ENCODE results near the gene SLC66A3.

The SLC66A3 gene

DNA sequence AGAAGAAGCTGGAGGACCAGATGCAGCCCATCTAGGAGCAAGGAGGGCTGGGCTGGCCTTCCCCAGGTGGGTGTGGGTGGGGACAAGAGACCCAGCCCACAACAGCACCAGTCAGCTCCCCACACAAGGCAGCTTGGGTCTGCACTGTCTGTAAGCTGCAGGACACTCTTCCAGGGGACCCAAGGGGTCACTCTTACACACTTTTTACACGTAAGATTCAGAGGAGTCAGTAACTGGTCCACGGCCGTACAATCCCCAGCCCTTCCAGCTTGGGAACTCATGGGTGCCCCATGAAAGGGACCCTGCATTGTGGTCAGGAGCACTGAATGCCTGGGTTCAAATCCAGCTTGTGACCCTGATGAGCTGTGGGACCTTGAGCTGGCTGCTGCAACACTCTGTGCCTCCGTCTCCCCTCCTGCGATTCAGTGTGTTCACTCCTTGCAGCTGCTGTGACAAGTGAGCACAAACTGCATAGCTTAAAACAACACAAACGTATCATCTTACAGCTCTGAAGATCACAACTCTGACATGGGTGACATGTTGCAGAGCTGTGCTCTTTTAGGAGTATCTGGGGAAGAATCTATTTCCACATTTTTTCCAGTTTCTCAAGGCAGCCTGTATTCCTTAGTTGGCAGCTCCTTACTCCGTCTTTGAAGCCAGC is 11.1 kb upstream of the SLC66A3 start:
- Histone ChIP-seq H4K8ac (ENCODE audit: low read length) (no peak overlapping the region), H3K9me3 (ENCODE audit: control insufficient read depth, low read length) (peaks cover 4% of the 10 kb centered on the region), H3K4me3 (ENCODE audit: insufficient read depth in 1 of 2, low read depth in 1 of 2, low read length in 2 of 2) (no peak overlapping the region), H3K4me1 (ENCODE audit: control insufficient read depth, insufficient read depth, low read depth, low read length) (no peaks in the 10 kb centered on the region), H4K91ac (ENCODE audit: low read length) (no peak overlapping the region), H3K36me3 (ENCODE audit: control insufficient read depth in 1 of 2, insufficient read depth in 2 of 2, low read depth in 1 of 2, low read length in 2 of 2) (no peaks in the 10 kb centered on the region), H2AK5ac (ENCODE audit: low read length, severe bottlenecking) (no peak overlapping the region), H3K9ac (ENCODE audit: low read length) (no peak overlapping the region), H3K4ac (ENCODE audit: low read depth in 1 of 2, low read length in 2 of 2) (no peak overlapping the region), H2BK5ac (ENCODE audit: low read depth, low read length, poor library complexity, severe bottlenecking) (no peak overlapping the region), H3K27ac (ENCODE audit: low read length, poor library complexity, severe bottlenecking) (no peak overlapping the region), H2AFZ (ENCODE audit: low read depth, low read length) (no peak overlapping the region), H3K27me3 (ENCODE audit: control insufficient read depth in 1 of 2, insufficient read depth in 1 of 2, low read length in 2 of 2) (peaks cover 22 to 28% of the 10 kb centered on the region in 2 experiments), H3K14ac (ENCODE audit: low read length in 2 of 2) (no peak overlapping the region), H3K79me1 (replicated peaks; ENCODE audit: low read length, poor library complexity, severe bottlenecking) (no peaks in the 10 kb centered on the region), H3K18ac (ENCODE audit: low read depth in 1 of 2, low read length in 2 of 2) (no peak overlapping the region), H2BK12ac (ENCODE audit: low read length in 2 of 2) (no peak overlapping the region), H3K4me2 (ENCODE audit: low read length, poor library complexity, severe bottlenecking) (no peak overlapping the region), H2BK15ac (ENCODE audit: low read depth, poor library complexity, severe bottlenecking) (no peak overlapping the region), H3K23ac (ENCODE audit: low read length in 2 of 2) (no peak overlapping the region), H2BK120ac (ENCODE audit: low read depth, low read length) (no peak overlapping the region)
- DNase-seq = peak; percentile 20
- 77% methylated on average over 7 of the region's 7 CpGs for WGBS

DNA sequence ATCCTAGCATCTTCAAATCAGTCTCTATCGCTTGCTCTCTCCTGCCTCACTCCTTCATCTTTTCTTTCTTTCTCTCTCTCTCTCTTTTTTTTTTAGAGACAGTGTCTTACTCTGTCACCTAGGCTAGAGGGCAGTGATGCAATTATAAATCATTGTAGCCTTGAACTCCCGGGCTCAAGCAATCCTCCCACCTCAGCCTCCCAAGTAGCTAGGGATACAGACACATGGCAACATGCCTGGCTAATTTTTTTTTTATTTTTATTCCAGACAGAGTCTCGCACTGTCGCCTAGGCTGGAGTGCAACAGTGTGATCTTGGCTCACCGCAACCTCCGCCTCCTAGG is 10.6 kb upstream of the SLC66A3 start:
- no peak overlapping the region for H3K27ac ChIP-seq (ENCODE audit: low read length, poor library complexity, severe bottlenecking)
- H3K27me3 ChIP-seq (ENCODE audit: control insufficient read depth in 1 of 2, insufficient read depth in 1 of 2, low read length in 2 of 2) = peaks cover 22 to 28% of the 10 kb centered on the region in 2 experiments
- no peaks in the 10 kb centered on the region for H3K36me3 ChIP-seq (ENCODE audit: control insufficient read depth in 1 of 2, insufficient read depth in 2 of 2, low read depth in 1 of 2, low read length in 2 of 2)
- no peak overlapping the region for H3K9ac ChIP-seq (ENCODE audit: low read length)
- no peak overlapping the region for H3K4me3 ChIP-seq (ENCODE audit: insufficient read depth in 1 of 2, low read depth in 1 of 2, low read length in 2 of 2)
- no peak overlapping the region for H2BK12ac ChIP-seq (ENCODE audit: low read length in 2 of 2)
- no peak overlapping the region for H2AK5ac ChIP-seq (ENCODE audit: low read length, severe bottlenecking)
- H2BK15ac ChIP-seq (ENCODE audit: low read depth, poor library complexity, severe bottlenecking) = no peak overlapping the region
- DNase-seq = no peak
- H3K14ac ChIP-seq (ENCODE audit: low read length in 2 of 2) = no peak overlapping the region
- H2BK5ac ChIP-seq (ENCODE audit: low read depth, low read length, poor library complexity, severe bottlenecking) = no peak overlapping the region
- no peak overlapping the region for H3K18ac ChIP-seq (ENCODE audit: low read depth in 1 of 2, low read length in 2 of 2)
- H3K4me2 ChIP-seq (ENCODE audit: low read length, poor library complexity, severe bottlenecking) = no peak overlapping the region
- H4K91ac ChIP-seq (ENCODE audit: low read length) = no peak overlapping the region
- peaks cover 4% of the 10 kb centered on the region for H3K9me3 ChIP-seq (ENCODE audit: control insufficient read depth, low read length)
- H2BK120ac ChIP-seq (ENCODE audit: low read depth, low read length) = no peak overlapping the region
- no peak overlapping the region for H3K4ac ChIP-seq (ENCODE audit: low read depth in 1 of 2, low read length in 2 of 2)
- no peak overlapping the region for H4K8ac ChIP-seq (ENCODE audit: low read length)
- 93% methylated on average over 6 of the region's 6 CpGs for WGBS
- H3K79me1 ChIP-seq (replicated peaks; ENCODE audit: low read length, poor library complexity, severe bottlenecking) = no peaks in the 10 kb centered on the region
- no peak overlapping the region for H3K23ac ChIP-seq (ENCODE audit: low read length in 2 of 2)
- no peak overlapping the region for H2AFZ ChIP-seq (ENCODE audit: low read depth, low read length)
- H3K4me1 ChIP-seq (ENCODE audit: control insufficient read depth, insufficient read depth, low read depth, low read length) = no peaks in the 10 kb centered on the region

DNA sequence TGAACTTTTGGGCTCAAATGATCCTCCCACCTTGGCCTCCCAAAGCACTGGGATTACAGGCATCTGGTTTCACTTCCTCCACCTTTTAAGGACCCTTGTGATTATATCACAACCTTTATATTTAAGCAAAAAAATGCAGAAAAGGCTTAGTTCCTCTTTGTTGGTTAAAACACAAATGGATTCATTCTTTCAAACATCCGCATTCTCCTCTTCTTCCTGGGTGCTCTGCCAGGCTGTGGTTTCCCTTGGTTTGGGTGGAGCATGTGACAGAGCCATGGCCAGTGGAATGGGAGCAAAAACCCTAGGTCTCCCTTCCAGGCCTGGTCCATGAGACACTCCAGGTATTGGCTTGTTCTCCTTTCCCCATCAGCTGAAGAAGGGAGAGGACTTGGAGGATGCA is 9.9 kb upstream of the SLC66A3 start:
- no peak overlapping the region for H3K27ac ChIP-seq (ENCODE audit: low read length, poor library complexity, severe bottlenecking)
- no peak overlapping the region for H3K9ac ChIP-seq (ENCODE audit: low read length)
- no peaks in the 10 kb centered on the region for H3K79me1 ChIP-seq (replicated peaks; ENCODE audit: low read length, poor library complexity, severe bottlenecking)
- H2AK5ac ChIP-seq (ENCODE audit: low read length, severe bottlenecking) = no peak overlapping the region
- H2AFZ ChIP-seq (ENCODE audit: low read depth, low read length) = no peak overlapping the region
- no peak overlapping the region for H2BK12ac ChIP-seq (ENCODE audit: low read length in 2 of 2)
- no peak overlapping the region for H4K8ac ChIP-seq (ENCODE audit: low read length)
- DNase-seq = no peak
- no peak overlapping the region for H3K4ac ChIP-seq (ENCODE audit: low read depth in 1 of 2, low read length in 2 of 2)
- no peak overlapping the region for H3K4me2 ChIP-seq (ENCODE audit: low read length, poor library complexity, severe bottlenecking)
- H2BK120ac ChIP-seq (ENCODE audit: low read depth, low read length) = no peak overlapping the region
- no peak overlapping the region for H4K91ac ChIP-seq (ENCODE audit: low read length)
- H3K18ac ChIP-seq (ENCODE audit: low read depth in 1 of 2, low read length in 2 of 2) = no peak overlapping the region
- H2BK15ac ChIP-seq (ENCODE audit: low read depth, poor library complexity, severe bottlenecking) = no peak overlapping the region
- no peak overlapping the region for H3K4me3 ChIP-seq (ENCODE audit: insufficient read depth in 1 of 2, low read depth in 1 of 2, low read length in 2 of 2)
- no peaks in the 10 kb centered on the region for H3K4me1 ChIP-seq (ENCODE audit: control insufficient read depth, insufficient read depth, low read depth, low read length)
- H3K23ac ChIP-seq (ENCODE audit: low read length in 2 of 2) = no peak overlapping the region
- WGBS = no CpG with 5 or more reads among the region's 1 CpG
- no peak overlapping the region for H2BK5ac ChIP-seq (ENCODE audit: low read depth, low read length, poor library complexity, severe bottlenecking)
- H3K36me3 ChIP-seq (ENCODE audit: control insufficient read depth in 1 of 2, insufficient read depth in 2 of 2, low read depth in 1 of 2, low read length in 2 of 2) = no peaks in the 10 kb centered on the region
- H3K27me3 ChIP-seq (ENCODE audit: control insufficient read depth in 1 of 2, insufficient read depth in 1 of 2, low read length in 2 of 2) = peaks cover 22 to 28% of the 10 kb centered on the region in 2 experiments
- peaks cover 4% of the 10 kb centered on the region for H3K9me3 ChIP-seq (ENCODE audit: control insufficient read depth, low read length)
- H3K14ac ChIP-seq (ENCODE audit: low read length in 2 of 2) = no peak overlapping the region

DNA sequence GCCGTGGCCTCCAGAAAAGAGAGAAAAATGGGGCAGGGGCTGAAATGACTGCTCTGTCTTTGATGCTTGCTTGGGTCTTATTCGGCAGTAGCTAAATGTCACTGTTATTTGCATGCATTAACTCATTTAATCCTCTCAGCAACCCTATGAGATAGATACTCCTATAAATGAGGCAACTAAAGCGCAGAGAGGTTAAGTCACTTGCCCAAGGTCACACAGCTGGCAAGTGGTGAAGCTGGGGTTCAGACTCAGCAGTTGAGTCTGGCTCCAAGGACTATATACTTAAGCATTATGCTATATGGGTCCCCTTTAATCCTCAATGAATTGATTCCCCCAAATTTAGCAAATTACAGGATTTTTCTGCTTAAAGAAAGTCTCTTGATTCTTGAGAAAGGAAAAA is 9.2 kb upstream of the SLC66A3 start:
- Histone ChIP-seq H3K36me3 (ENCODE audit: control insufficient read depth in 1 of 2, insufficient read depth in 2 of 2, low read depth in 1 of 2, low read length in 2 of 2) (no peaks in the 10 kb centered on the region), H2AFZ (ENCODE audit: low read depth, low read length) (no peak overlapping the region), H3K9me3 (ENCODE audit: control insufficient read depth, low read length) (peaks cover 4% of the 10 kb centered on the region), H2BK15ac (ENCODE audit: low read depth, poor library complexity, severe bottlenecking) (no peak overlapping the region), H2AK5ac (ENCODE audit: low read length, severe bottlenecking) (no peak overlapping the region), H3K79me1 (replicated peaks; ENCODE audit: low read length, poor library complexity, severe bottlenecking) (no peaks in the 10 kb centered on the region), H3K18ac (ENCODE audit: low read depth in 1 of 2, low read length in 2 of 2) (no peak overlapping the region), H2BK120ac (ENCODE audit: low read depth, low read length) (no peak overlapping the region), H3K4me3 (ENCODE audit: insufficient read depth in 1 of 2, low read depth in 1 of 2, low read length in 2 of 2) (no peak overlapping the region), H4K8ac (ENCODE audit: low read length) (no peak overlapping the region), H3K14ac (ENCODE audit: low read length in 2 of 2) (no peak overlapping the region), H3K27me3 (ENCODE audit: control insufficient read depth in 1 of 2, insufficient read depth in 1 of 2, low read length in 2 of 2) (peaks cover 22 to 28% of the 10 kb centered on the region in 2 experiments), H3K27ac (ENCODE audit: low read length, poor library complexity, severe bottlenecking) (no peak overlapping the region), H4K91ac (ENCODE audit: low read length) (no peak overlapping the region), H3K9ac (ENCODE audit: low read length) (no peak overlapping the region), H2BK12ac (ENCODE audit: low read length in 2 of 2) (no peak overlapping the region), H2BK5ac (ENCODE audit: low read depth, low read length, poor library complexity, severe bottlenecking) (no peak overlapping the region), H3K4me1 (ENCODE audit: control insufficient read depth, insufficient read depth, low read depth, low read length) (no peaks in the 10 kb centered on the region), H3K4me2 (ENCODE audit: low read length, poor library complexity, severe bottlenecking) (no peak overlapping the region), H3K4ac (ENCODE audit: low read depth in 1 of 2, low read length in 2 of 2) (no peak overlapping the region), H3K23ac (ENCODE audit: low read length in 2 of 2) (no peak overlapping the region)
- no peak for DNase-seq
- 95% methylated on average over 3 of the region's 3 CpGs for WGBS

Measured in mesenchymal stem cell (in vitro differentiated cells and primary cell).